Measurements from ENCODE around the gene CMTM7. TPM values are rescaled to one million over a fixed set of nuclear protein-coding genes. Genes with fewer than 3 reads are reported as not detected.

CMTM7 gene
- total RNA-seq, 1 donor from 2014 or later, result 11.0 TPM

GRCh38 chr3:32432045-32432710 lies 40.5 kb downstream of the CMTM7 start:
- Histone ChIP-seq H3K4me1 (peaks cover 5% of the 10 kb centered on the region), H3K9me3 (no peaks in the 10 kb centered on the region), H3K27ac (no peak overlapping the region), H3K36me3 (no peaks in the 10 kb centered on the region), H3K27me3 (no peaks in the 10 kb centered on the region), H3K4me3 (no peak overlapping the region)
- peak in 1 of 2 donors; percentile 82 for DNase-seq (ENCODE audit: extremely low spot score in 2 of 2)
- intact Hi-C loops (cut with DNase I), result no loop called here
- TF ChIP-seq CTCF (IDR thresholded peaks at IDR 0.05), result no peak
- no peak for TF ChIP-seq POLR2A (IDR thresholded peaks at IDR 0.05)
- TF ChIP-seq POLR2AphosphoS5 (IDR thresholded peaks at IDR 0.05; ENCODE audit: insufficient read depth in 1 of 2, low read depth in 1 of 2), result no peak

- Histone ChIP-seq H3K27me3 (no peaks in the 10 kb centered on the region), H3K27ac (no peak overlapping the region), H3K4me1 (peaks cover 5% of the 10 kb centered on the region), H3K36me3 (no peaks in the 10 kb centered on the region), H3K4me3 (no peak overlapping the region), H3K9me3 (no peaks in the 10 kb centered on the region)
- intact Hi-C loops (cut with DNase I), result no loop called here
- TF ChIP-seq POLR2AphosphoS5 (IDR thresholded peaks at IDR 0.05; ENCODE audit: insufficient read depth in 1 of 2, low read depth in 1 of 2) (no peak), CTCF (IDR thresholded peaks at IDR 0.05) (no peak), POLR2A (IDR thresholded peaks at IDR 0.05) (no peak)
- DNase-seq (ENCODE audit: extremely low spot score in 2 of 2), result peak in 1 of 2 donors; percentile 61
Measured at GRCh38 chr3:32432711-32433530, 41.3 kb downstream of the CMTM7 start.

- DNase-seq (ENCODE audit: extremely low spot score in 2 of 2), result peak in 1 of 2 donors; percentile 52
- H3K27ac ChIP-seq, result no peak overlapping the region
- no peak overlapping the region for H3K4me3 ChIP-seq
- no peaks in the 10 kb centered on the region for H3K36me3 ChIP-seq
- TF ChIP-seq POLR2AphosphoS5 (IDR thresholded peaks at IDR 0.05; ENCODE audit: insufficient read depth in 1 of 2, low read depth in 1 of 2) (no peak), CTCF (IDR thresholded peaks at IDR 0.05) (no peak), POLR2A (IDR thresholded peaks at IDR 0.05) (no peak)
- H3K4me1 ChIP-seq, result peaks cover 5% of the 10 kb centered on the region
- H3K9me3 ChIP-seq, result no peaks in the 10 kb centered on the region
- intact Hi-C loops (cut with DNase I), result no loop called here
- H3K27me3 ChIP-seq, result no peaks in the 10 kb centered on the region
Measured at GRCh38 chr3:32434206-32434605, 42.6 kb downstream of the CMTM7 start.

GRCh38 chr3:32435911-32436815 lies 44.5 kb downstream of the CMTM7 start:
- peak; percentile 76 to 77 for DNase-seq (ENCODE audit: extremely low spot score in 2 of 2)

More at GRCh38 chr3:32435911-32436815, 44.5 kb downstream of the CMTM7 start:
- Histone ChIP-seq H3K4me3 (no peak overlapping the region), H3K36me3 (no peaks in the 10 kb centered on the region), H3K4me1 (peaks cover 5% of the 10 kb centered on the region), H3K27me3 (no peaks in the 10 kb centered on the region), H3K9me3 (no peaks in the 10 kb centered on the region), H3K27ac (no peak overlapping the region)
- intact Hi-C loops (cut with DNase I), result no loop called here
- TF ChIP-seq POLR2AphosphoS5 (IDR thresholded peaks at IDR 0.05; ENCODE audit: insufficient read depth in 1 of 2, low read depth in 1 of 2), result no peak
- no peak for TF ChIP-seq CTCF (IDR thresholded peaks at IDR 0.05)
- TF ChIP-seq POLR2A (IDR thresholded peaks at IDR 0.05), result no peak
